GM19455 (cell line): Measurements from ENCODE around the gene POP4.
A peak's percentile ranks its signal among the peaks of the same experiment; 100 is the strongest.
"Not testable (repeated sequence)": the region's sequence is repeated elsewhere in the genome, so short reads cannot be mapped to it uniquely, and the experiment has no call there.

Experiments used
- ATAC-seq: cut with Tn5 transposase; IDR thresholded peaks from one replicate; pipeline ENCODE4 v1.9.1; 2021; ENCODE audit not compliant: unreplicated experiment

POP4 gene

GRCh38 chr19:29610574-29611271, 4.6 kb downstream of the POP4 start:
- peak; percentile 51 for ATAC-seq

- ATAC-seq: no peak
Measured at GRCh38 chr19:29612121-29612520, 6.0 kb downstream of the POP4 start.

- no peak for ATAC-seq
Measured at GRCh38 chr19:29612801-29613595, 6.9 kb downstream of the POP4 start.

- no peak for ATAC-seq
Measured at GRCh38 chr19:29614046-29614445, 8.0 kb downstream of the POP4 start.

GRCh38 chr19:29614780-29615179, 8.7 kb downstream of the POP4 start:
- ATAC-seq: no peak

- no peak for ATAC-seq
Measured at GRCh38 chr19:29615891-29616425, 9.9 kb downstream of the POP4 start.

GRCh38 chr19:29616541-29616940, 10.5 kb downstream of the POP4 start:
- no peak for ATAC-seq

GRCh38 chr19:29617366-29618266, 11.5 kb downstream of the POP4 start:
- no peak for ATAC-seq

GRCh38 chr19:29618434-29618833, 12.4 kb downstream of the POP4 start:
- ATAC-seq: no peak

GRCh38 chr19:29618871-29619270, 12.8 kb downstream of the POP4 start:
- no peak for ATAC-seq

DNA sequence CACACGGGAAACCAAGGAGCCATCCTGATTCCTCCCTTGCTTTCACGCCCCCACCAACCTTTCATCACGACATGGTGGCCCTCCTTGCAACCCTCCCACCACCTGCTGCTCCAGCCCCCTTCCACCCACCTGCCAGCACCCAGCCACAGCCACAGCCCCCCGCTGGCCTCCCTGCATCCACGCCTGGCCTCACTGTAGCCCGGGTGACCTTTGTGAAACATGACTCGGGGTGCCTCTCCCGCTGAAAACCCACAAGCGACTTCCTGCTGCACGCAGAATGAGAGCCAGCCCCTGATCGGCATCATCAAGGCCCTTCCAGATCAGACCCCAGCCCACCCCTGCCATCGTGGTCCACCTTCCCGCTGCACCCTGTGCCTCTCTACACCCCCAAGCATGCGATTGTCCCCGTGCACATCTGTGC, 14.9 kb downstream of the POP4 start:
- no peak for ATAC-seq

DNA sequence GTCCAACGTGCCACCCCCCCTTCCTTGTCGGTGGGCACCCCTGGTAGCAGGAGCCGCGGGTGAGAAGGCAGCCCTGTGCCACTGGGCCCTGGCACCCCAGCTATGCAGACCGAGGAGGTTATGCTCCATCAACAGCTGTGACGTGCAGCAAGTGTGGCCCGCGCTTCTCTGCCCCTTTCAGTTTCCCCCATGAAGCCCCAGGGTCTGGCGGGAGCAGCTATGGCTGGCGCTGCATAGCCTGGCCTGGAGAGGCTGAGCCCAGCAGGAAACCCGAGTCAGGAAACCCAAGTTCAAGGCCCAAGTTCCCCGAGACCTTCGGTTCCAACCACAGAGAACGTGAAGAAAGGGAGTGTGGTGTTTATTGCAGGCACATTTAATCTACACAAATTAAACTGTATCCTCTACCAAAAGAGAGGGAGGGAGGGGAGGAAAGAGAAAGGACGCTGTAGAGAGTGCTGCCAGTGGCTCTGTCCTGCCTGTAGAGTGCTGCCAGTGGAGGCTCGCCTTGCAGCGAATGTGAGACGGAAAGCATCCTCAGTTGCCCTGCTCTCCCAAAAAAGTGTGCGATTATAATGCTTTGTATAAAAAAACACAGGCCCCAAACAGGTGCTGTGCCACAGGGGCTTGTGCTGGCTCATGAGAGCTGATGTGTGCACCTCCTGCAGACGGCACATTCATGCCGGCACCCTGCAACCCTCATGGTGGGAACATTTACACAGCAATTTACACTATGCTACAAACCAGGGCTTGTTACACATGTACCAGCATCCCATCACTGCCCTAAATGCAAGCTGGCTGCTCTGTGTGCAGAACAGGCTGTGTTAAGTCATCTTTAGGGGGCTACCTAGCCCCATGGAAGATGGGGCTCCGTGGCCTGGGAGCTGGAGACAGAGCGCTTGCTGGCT, 16.3 kb downstream of the POP4 start:
- ATAC-seq: no peak

- ATAC-seq: no peak
Measured at GRCh38 chr19:29623726-29624488, 17.8 kb downstream of the POP4 start.

DNA sequence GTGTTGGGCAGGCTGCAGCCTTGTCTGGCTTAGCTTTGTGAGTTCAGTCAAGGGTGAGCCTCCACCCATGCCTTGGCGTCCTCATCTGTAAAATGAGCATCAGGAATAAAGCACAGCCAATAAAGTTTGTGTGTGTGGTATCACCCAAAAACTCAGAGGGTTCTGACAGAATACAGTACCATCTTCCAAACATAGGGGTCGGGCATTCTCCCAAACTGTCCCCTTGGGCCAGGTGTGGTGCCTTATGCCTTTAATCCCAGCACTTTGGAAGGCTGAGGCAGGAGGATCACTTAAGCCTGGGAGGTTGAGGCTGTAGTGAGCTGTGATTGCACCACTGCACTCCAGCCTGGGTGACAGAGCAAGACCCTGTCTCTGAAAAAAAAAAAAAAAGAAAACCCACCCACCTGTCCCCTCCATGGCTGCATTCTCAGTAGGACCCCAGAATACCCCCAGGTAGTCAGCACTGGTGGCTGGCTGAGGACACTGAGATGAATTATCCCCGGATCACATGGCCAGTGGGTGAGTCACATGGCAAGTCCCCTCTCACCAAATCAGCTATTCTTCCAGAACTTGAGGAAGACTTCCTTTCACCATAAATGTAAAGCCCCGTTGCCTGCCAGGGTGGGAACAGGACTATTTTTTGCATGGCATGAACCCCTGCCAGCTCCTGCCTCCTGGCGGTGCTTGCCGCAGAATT, 18.6 kb downstream of the POP4 start:
- ATAC-seq: no peak

- ATAC-seq: no peak
Measured at GRCh38 chr19:29625186-29625651, 19.1 kb downstream of the POP4 start.

GRCh38 chr19:29626386-29626785, 20.3 kb downstream of the POP4 start:
- ATAC-seq: no peak

- not testable (repeated sequence) for ATAC-seq
Measured at GRCh38 chr19:29626832-29627231, 20.7 kb downstream of the POP4 start.

DNA sequence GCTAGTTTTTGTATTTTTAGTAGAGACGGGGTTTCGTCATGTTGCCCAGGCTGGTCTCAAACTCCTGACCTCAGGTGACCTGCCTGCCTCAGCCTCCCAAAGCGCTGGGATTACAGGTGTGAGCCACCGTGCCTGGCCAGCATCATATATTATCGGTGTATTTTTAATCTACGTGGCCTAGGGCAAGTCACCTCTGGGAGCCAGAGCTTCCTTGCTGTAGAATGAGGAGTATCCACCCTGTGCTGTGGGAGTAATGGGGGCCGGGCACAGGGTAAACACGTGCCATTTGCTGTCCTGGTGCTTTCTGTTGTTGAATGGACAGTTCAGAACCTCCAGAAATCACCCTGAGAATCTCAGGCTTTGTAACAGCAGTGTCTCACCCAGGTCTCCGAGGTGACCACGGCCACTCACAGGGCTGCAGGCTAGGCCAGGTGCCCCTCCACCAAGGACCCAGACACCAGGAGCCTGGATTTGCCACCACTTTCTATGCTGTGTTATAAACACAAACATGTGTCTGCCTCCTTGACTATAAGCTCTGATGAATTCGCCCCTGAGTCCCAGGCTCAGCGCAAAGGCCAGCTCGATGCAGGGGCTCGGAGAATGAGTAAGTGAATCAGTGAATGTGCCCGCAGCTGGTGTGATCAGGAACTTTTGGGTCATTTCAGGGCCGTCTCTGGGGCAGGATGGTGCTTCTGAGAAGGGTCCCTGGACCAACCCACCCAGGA, 22.7 kb downstream of the POP4 start:
- no peak for ATAC-seq
